Glomerular visceral epithelial cell (primary cell): ENCODE data around the gene RAB5B.
A peak's percentile ranks its signal among the peaks of the same experiment; 100 is the strongest.

ENCODE experiments used
- DNase-seq: peaks from one replicate; pipeline ENCODE4 v3.0.0-alpha.2; 2016; ENCODE audit errors: extremely low spot score

The RAB5B gene

GRCh38 chr12:55973599-55974307, at the start of gene RAB5B:
Gene RAB5B, plus strand, starts transcription at chr12:55974078. Its CDS starts 12,883 bp downstream, at chr12:55986961.
- peak; percentile 100 for DNase-seq

GRCh38 chr12:55925371-55925770, 48.5 kb upstream of the RAB5B start:
- no peak for DNase-seq

- DNase-seq = peak; percentile 2
These were observed 47.8 kb upstream of the RAB5B start for GRCh38 chr12:55925870-55926737.

GRCh38 chr12:55926738-55927587, 46.9 kb upstream of the RAB5B start:
- DNase-seq = peak; percentile 92

- DNase-seq = peak; percentile 63
These were observed 46.0 kb upstream of the RAB5B start, which contains the start of gene PYM1 for GRCh38 chr12:55927588-55928502. Gene PYM1, minus strand, starts transcription at chr12:55927894. Its CDS starts 133 bp downstream, at chr12:55927761.

GRCh38 chr12:55929306-55929791, 44.5 kb upstream of the RAB5B start:
- DNase-seq = no peak

- DNase-seq = peak; percentile 44
These were observed 43.0 kb upstream of the RAB5B start, which contains the start of gene DGKA for GRCh38 chr12:55930771-55931316. Gene DGKA, plus strand, starts transcription at chr12:55931162. Its CDS starts 5,342 bp downstream, at chr12:55936504.

GRCh38 chr12:55931317-55931779, 42.5 kb upstream of the RAB5B start:
- no peak for DNase-seq

- DNase-seq = peak; percentile 44
These were observed 41.9 kb upstream of the RAB5B start for GRCh38 chr12:55931780-55932550.

- DNase-seq = no peak
These were observed 41.3 kb upstream of the RAB5B start for GRCh38 chr12:55932551-55932910.

- DNase-seq = peak; percentile 52
These were observed 40.6 kb upstream of the RAB5B start for GRCh38 chr12:55933169-55933798.

GRCh38 chr12:55933799-55934742, 39.8 kb upstream of the RAB5B start:
- no peak for DNase-seq

GRCh38 chr12:55934773-55935172, 39.1 kb upstream of the RAB5B start:
- DNase-seq = no peak

- no peak for DNase-seq
These were observed 38.1 kb upstream of the RAB5B start for GRCh38 chr12:55935738-55936151.

GRCh38 chr12:55937981-55938380, 35.9 kb upstream of the RAB5B start:
- DNase-seq = no peak

- no peak for DNase-seq
These were observed 34.9 kb upstream of the RAB5B start for GRCh38 chr12:55938826-55939501.
